ENCODE measurements around the gene ACTMAP.

Gene ACTMAP

GRCh38 chr19:40743926-40744325 lies 6.4 kb downstream of the ACTMAP start:
- DNase-seq (ENCODE audit: low read depth): no peak
- no peak overlapping the region for H3K4me3 ChIP-seq (ENCODE audit: low read depth, low read length)
- no peak for TF ChIP-seq CTCF (conservative IDR thresholded peaks at IDR 0.05; ENCODE audit: low read depth, low read length)

- TF ChIP-seq CTCF (conservative IDR thresholded peaks at IDR 0.05; ENCODE audit: low read depth, low read length): no peak
- DNase-seq (ENCODE audit: low read depth): no peak
- H3K4me3 ChIP-seq (ENCODE audit: low read depth, low read length): no peak overlapping the region
Measured at GRCh38 chr19:40742886-40743285, 7.4 kb downstream of the ACTMAP start.

GRCh38 chr19:40742477-40742876 lies 7.8 kb downstream of the ACTMAP start:
- no peak for DNase-seq (ENCODE audit: low read depth)
- no peak overlapping the region for H3K4me3 ChIP-seq (ENCODE audit: low read depth, low read length)
- no peak for TF ChIP-seq CTCF (conservative IDR thresholded peaks at IDR 0.05; ENCODE audit: low read depth, low read length)

- no peak for TF ChIP-seq CTCF (conservative IDR thresholded peaks at IDR 0.05; ENCODE audit: low read depth, low read length)
- DNase-seq (ENCODE audit: low read depth): no peak
- H3K4me3 ChIP-seq (ENCODE audit: low read depth, low read length): no peak overlapping the region
Measured at GRCh38 chr19:40741527-40742390, 8.5 kb downstream of the ACTMAP start.

GRCh38 chr19:40740747-40741146 lies 9.5 kb downstream of the ACTMAP start:
- H3K4me3 ChIP-seq (ENCODE audit: low read depth, low read length): no peak overlapping the region
- no peak for DNase-seq (ENCODE audit: low read depth)
- TF ChIP-seq CTCF (conservative IDR thresholded peaks at IDR 0.05; ENCODE audit: low read depth, low read length): no peak

GRCh38 chr19:40739871-40740703 lies 10.2 kb downstream of the ACTMAP start:
- no peak overlapping the region for H3K4me3 ChIP-seq (ENCODE audit: low read depth, low read length)
- no peak for TF ChIP-seq CTCF (conservative IDR thresholded peaks at IDR 0.05; ENCODE audit: low read depth, low read length)
- DNase-seq (ENCODE audit: low read depth): no peak

Data from choroid plexus epithelial cell (primary cell).